ENCODE measurements around the gene PTPRK. TPM values are rescaled to one million over a fixed set of nuclear protein-coding genes. Genes with fewer than 3 reads are reported as not detected.

The PTPRK gene
- total and polyA plus RNA-seq, 4 donors, result 8.2 to 224 (median 42.9) TPM

DNA sequence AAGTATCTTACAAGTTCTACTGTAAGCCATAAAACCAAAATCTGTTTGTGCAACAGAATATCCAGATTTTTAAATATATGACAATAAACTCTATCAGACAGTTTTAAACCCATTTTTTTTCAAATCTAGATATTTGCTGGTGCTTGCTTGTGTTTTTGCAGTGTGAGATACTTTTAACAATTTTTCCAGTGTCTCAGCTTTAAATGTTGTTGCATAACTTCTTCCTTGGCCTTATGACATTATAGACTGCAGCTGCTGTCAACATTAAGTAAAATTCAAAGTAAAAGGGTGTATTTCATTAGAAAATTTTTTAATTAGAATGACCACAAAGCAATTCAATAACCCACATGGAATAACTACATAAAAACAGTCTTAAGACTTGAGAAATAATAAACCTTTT is 139.5 kb downstream of the PTPRK start:
- DNase-seq (peak in 2 of 3 donors; percentile 46 to 67), ATAC-seq (ENCODE audit: insufficient read depth, low FRiP score) (no peak)
- Histone ChIP-seq H3K9me3 (ENCODE audit: control insufficient read depth in 4 of 4, insufficient read depth in 3 of 4, low read length in 3 of 4) (peaks cover 0 to 10% (median 3%) of the 10 kb centered on the region in 4 donors), H3K27me3 (ENCODE audit: control insufficient read depth in 3 of 3, insufficient read depth in 3 of 3, low read length in 2 of 3) (no peaks in the 10 kb centered on the region), H3K36me3 (ENCODE audit: control insufficient read depth in 4 of 4, insufficient read depth in 4 of 4, low read length in 4 of 4) (peaks cover 0 to 2% (median 0%) of the 10 kb centered on the region in 4 donors), H3K27ac (ENCODE audit: low read depth in 1 of 2, low read length in 1 of 2) (no peak overlapping the region), H3K9ac (ENCODE audit: insufficient read depth in 1 of 2, low read length in 2 of 2) (no peak overlapping the region), H3K4me1 (ENCODE audit: control insufficient read depth in 5 of 5, insufficient read depth in 5 of 5, low read length in 5 of 5) (peaks cover 0 to 14% (median 4%) of the 10 kb centered on the region in 5 donors), H3K4me3 (no peak overlapping the region)
- TF ChIP-seq, protein P1, sequence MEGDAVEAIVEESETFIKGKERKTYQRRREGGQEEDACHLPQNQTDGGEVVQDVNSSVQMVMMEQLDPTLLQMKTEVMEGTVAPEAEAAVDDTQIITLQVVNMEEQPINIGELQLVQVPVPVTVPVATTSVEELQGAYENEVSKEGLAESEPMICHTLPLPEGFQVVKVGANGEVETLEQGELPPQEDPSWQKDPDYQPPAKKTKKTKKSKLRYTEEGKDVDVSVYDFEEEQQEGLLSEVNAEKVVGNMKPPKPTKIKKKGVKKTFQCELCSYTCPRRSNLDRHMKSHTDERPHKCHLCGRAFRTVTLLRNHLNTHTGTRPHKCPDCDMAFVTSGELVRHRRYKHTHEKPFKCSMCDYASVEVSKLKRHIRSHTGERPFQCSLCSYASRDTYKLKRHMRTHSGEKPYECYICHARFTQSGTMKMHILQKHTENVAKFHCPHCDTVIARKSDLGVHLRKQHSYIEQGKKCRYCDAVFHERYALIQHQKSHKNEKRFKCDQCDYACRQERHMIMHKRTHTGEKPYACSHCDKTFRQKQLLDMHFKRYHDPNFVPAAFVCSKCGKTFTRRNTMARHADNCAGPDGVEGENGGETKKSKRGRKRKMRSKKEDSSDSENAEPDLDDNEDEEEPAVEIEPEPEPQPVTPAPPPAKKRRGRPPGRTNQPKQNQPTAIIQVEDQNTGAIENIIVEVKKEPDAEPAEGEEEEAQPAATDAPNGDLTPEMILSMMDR (IDR thresholded peaks at IDR 0.05; ENCODE audit: control extremely low read depth, extremely low read depth), result no peak

DNA sequence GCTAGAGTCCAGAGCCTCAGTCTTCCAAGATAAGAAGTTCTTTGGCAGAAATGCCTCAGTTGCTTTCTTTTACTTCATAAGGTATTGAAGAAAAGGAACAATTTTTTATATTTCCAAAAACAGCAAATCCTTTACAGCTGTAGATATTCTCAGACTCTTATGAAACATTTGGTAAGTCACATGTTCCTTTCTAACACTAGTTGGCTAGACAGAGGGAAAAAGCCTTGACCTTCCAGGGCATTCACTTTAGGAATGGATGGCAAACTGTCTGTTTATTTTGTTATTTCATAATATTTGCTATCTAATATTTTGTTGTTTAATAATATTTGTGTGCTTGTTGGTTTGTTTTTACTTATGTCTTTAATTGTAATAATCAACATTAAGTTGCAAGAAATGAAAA is 140.8 kb downstream of the PTPRK start:
- no peak overlapping the region for H3K9ac ChIP-seq (ENCODE audit: insufficient read depth in 1 of 2, low read length in 2 of 2)
- H3K9me3 ChIP-seq (ENCODE audit: control insufficient read depth in 4 of 4, insufficient read depth in 3 of 4, low read length in 3 of 4), result peaks cover 0 to 10% (median 3%) of the 10 kb centered on the region in 4 donors
- no peak overlapping the region for H3K27ac ChIP-seq (ENCODE audit: low read depth in 1 of 2, low read length in 1 of 2)
- no peaks in the 10 kb centered on the region for H3K27me3 ChIP-seq (ENCODE audit: control insufficient read depth in 3 of 3, insufficient read depth in 3 of 3, low read length in 2 of 3)
- TF ChIP-seq, protein P1 (IDR thresholded peaks at IDR 0.05; ENCODE audit: control extremely low read depth, extremely low read depth), result no peak
- peaks cover 0 to 3% (median 0%) of the 10 kb centered on the region in 4 donors for H3K36me3 ChIP-seq (ENCODE audit: control insufficient read depth in 4 of 4, insufficient read depth in 4 of 4, low read length in 4 of 4)
- no peak for ATAC-seq (ENCODE audit: insufficient read depth, low FRiP score)
- DNase-seq, result no peak
- H3K4me3 ChIP-seq, result no peak overlapping the region
- peaks cover 0 to 14% (median 4%) of the 10 kb centered on the region in 5 donors for H3K4me1 ChIP-seq (ENCODE audit: control insufficient read depth in 5 of 5, insufficient read depth in 5 of 5, low read length in 5 of 5)

DNA sequence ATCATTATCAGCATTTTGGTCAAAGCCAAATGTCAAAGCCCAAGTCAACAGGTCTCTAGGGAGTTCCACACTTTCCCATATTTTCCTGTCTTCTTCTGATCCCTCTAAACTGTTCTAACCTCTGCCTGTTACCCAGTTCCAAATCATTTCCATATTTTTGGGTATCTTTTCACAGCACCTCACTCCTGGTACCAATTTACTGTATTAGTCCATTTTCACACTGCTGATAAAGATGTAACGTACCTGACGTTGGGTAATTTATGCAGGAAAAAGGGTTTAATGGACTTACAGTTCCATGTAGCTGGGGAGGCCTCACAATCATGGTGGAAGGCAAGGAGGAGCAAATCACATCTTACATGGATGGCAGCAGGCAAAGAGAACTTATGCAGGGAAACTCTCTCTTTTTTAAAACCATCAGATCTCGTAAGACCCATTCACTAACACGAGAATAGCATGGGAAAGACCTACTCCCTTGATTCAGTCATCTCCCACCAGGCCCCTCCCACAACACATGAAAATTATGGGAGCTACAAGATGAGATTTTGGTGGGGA is 143.4 kb downstream of the PTPRK start:
- peaks cover 0 to 14% (median 10%) of the 10 kb centered on the region in 5 donors for H3K4me1 ChIP-seq (ENCODE audit: control insufficient read depth in 5 of 5, insufficient read depth in 5 of 5, low read length in 5 of 5)
- DNase-seq (no peak), ATAC-seq (ENCODE audit: insufficient read depth, low FRiP score) (no peak)
- H3K9ac ChIP-seq (ENCODE audit: insufficient read depth in 1 of 2, low read length in 2 of 2), result no peak overlapping the region
- TF ChIP-seq, protein P1 (IDR thresholded peaks at IDR 0.05; ENCODE audit: control extremely low read depth, extremely low read depth), result no peak
- H3K4me3 ChIP-seq, result no peak overlapping the region
- H3K36me3 ChIP-seq (ENCODE audit: control insufficient read depth in 4 of 4, insufficient read depth in 4 of 4, low read length in 4 of 4), result peaks cover 0 to 3% (median 0%) of the 10 kb centered on the region in 4 donors
- H3K9me3 ChIP-seq (ENCODE audit: control insufficient read depth in 4 of 4, insufficient read depth in 3 of 4, low read length in 3 of 4), result peaks cover 0 to 10% (median 3%) of the 10 kb centered on the region in 4 donors
- no peaks in the 10 kb centered on the region for H3K27me3 ChIP-seq (ENCODE audit: control insufficient read depth in 3 of 3, insufficient read depth in 3 of 3, low read length in 2 of 3)
- no peak overlapping the region for H3K27ac ChIP-seq (ENCODE audit: low read depth in 1 of 2, low read length in 1 of 2)
- WGBS, 2 donors, result 95 to 96% methylated on average over 4 of the region's 4 CpGs

DNA sequence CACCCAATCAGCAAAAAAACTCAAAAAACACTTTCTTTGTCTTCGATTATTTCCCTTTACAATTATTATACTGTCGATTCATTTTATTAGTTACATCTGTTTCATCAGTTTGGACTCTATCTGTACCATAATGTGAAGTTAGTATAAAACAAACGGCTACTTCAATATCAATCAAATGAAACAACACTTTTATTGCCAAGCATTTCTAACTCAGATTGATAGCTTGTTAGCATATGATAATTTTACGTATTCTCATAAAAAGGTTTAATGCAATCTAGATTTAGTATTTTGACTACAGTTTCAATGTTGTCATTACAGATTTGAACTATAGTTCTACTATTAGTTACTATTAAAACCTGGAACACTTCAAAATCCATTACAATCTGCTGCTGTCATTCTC is 149.3 kb downstream of the PTPRK start:
- DNase-seq (peak in 1 of 3 donors; percentile 68), ATAC-seq (ENCODE audit: insufficient read depth, low FRiP score) (no peak)
- TF ChIP-seq, protein P1 (IDR thresholded peaks at IDR 0.05; ENCODE audit: control extremely low read depth, extremely low read depth), result no peak
- H3K9me3 ChIP-seq (ENCODE audit: control insufficient read depth in 4 of 4, insufficient read depth in 3 of 4, low read length in 3 of 4), result peaks cover 0 to 2% (median 0%) of the 10 kb centered on the region in 4 donors
- no peaks in the 10 kb centered on the region for H3K27me3 ChIP-seq (ENCODE audit: control insufficient read depth in 3 of 3, insufficient read depth in 3 of 3, low read length in 2 of 3)
- WGBS, 2 donors, result 85 to 87% methylated on average over 4 of the region's 4 CpGs
- H3K4me3 ChIP-seq, result no peak overlapping the region
- no peak overlapping the region for H3K27ac ChIP-seq (ENCODE audit: low read depth in 1 of 2, low read length in 1 of 2)
- no peak overlapping the region for H3K9ac ChIP-seq (ENCODE audit: insufficient read depth in 1 of 2, low read length in 2 of 2)
- peaks cover 0 to 22% (median 4%) of the 10 kb centered on the region in 5 donors for H3K4me1 ChIP-seq (ENCODE audit: control insufficient read depth in 5 of 5, insufficient read depth in 5 of 5, low read length in 5 of 5)
- H3K36me3 ChIP-seq (ENCODE audit: control insufficient read depth in 4 of 4, insufficient read depth in 4 of 4, low read length in 4 of 4), result peaks cover 0 to 3% (median 0%) of the 10 kb centered on the region in 4 donors

All from lung (tissue), 12 donors.